ENCODE data around the gene OR10A4. TPM values are rescaled to one million over a fixed set of nuclear protein-coding genes. Genes with fewer than 3 reads are reported as not detected.
"Not testable (repeated sequence)": the region's sequence is repeated elsewhere in the genome, so short reads cannot be mapped to it uniquely, and the experiment has no call there.

The OR10A4 gene
- total and polyA plus RNA-seq, 2 donors (not counting 1 experiment from before 2014, with no cell fraction given): not detected

DNA sequence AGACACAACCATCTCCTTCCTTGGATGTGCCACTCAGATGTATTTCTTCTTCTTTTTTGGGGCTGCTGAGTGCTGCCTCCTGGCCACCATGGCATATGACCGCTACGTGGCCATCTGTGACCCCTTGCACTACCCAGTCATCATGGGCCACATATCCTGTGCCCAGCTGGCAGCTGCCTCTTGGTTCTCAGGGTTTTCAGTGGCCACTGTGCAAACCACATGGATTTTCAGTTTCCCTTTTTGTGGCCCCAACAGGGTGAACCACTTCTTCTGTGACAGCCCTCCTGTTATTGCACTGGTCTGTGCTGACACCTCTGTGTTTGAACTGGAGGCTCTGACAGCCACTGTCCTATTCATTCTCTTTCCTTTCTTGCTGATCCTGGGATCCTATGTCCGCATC is 489 bp downstream of the OR10A4 start:
- intact Hi-C loops (cut with micrococcal nuclease): no loop called here
- Histone ChIP-seq H4K20me1 (ENCODE audit: control insufficient read depth, insufficient read depth, low read length, poor library complexity, severe bottlenecking) (no peaks in the 10 kb centered on the region), H3K4me1 (ENCODE audit: control insufficient read depth in 2 of 2, insufficient read depth in 2 of 2, low read length in 2 of 2) (no peaks in the 10 kb centered on the region), H3K79me2 (ENCODE audit: control insufficient read depth, insufficient read depth, low read length) (no peaks in the 10 kb centered on the region), H3K27ac (ENCODE audit: low read length in 2 of 2) (no peak overlapping the region), H3K36me3 (replicated peaks in 1 of 2; ENCODE audit: control extremely low read depth in 1 of 2, control insufficient read depth in 1 of 2, extremely low read depth in 1 of 2, insufficient read depth in 2 of 2, low read length in 1 of 2) (no peaks in the 10 kb centered on the region), H3K9ac (ENCODE audit: low read length) (no peak overlapping the region), H2AFZ (ENCODE audit: insufficient read depth, low read depth, low read length, poor library complexity, severe bottlenecking) (no peak overlapping the region), H3K9me3 (ENCODE audit: control extremely low read depth in 1 of 3, control insufficient read depth in 2 of 3, insufficient read depth in 1 of 3, low read length in 2 of 3) (peaks cover 0 to 3% (median 0%) of the 10 kb centered on the region in 3 donors), H3K27me3 (replicated peaks in 1 of 4; ENCODE audit: control extremely low read depth in 1 of 4, control insufficient read depth in 3 of 4, insufficient read depth in 4 of 4, low read length in 3 of 4) (peaks cover 0 to 6% (median 0%) of the 10 kb centered on the region in 4 experiments), H3K4me3 (ENCODE audit: control extremely low read depth in 1 of 5, extremely low read depth in 1 of 5, insufficient read depth in 1 of 5, low read depth in 2 of 5, low read length in 4 of 5) (no peak overlapping the region), H3K4me2 (replicated peaks; ENCODE audit: low read depth, low read length, poor library complexity, severe bottlenecking) (no peak overlapping the region)
- no peaks in the 10 kb centered on the region for H3K9me3 Mint-ChIP-seq (ENCODE audit: insufficient read depth)
- no peak for TF ChIP-seq EZH2 (IDR thresholded peaks at IDR 0.05; ENCODE audit: borderline replicate concordance, insufficient read depth, low read depth, low read length, poor library complexity, severe bottlenecking)
- TF ChIP-seq, protein P1, sequence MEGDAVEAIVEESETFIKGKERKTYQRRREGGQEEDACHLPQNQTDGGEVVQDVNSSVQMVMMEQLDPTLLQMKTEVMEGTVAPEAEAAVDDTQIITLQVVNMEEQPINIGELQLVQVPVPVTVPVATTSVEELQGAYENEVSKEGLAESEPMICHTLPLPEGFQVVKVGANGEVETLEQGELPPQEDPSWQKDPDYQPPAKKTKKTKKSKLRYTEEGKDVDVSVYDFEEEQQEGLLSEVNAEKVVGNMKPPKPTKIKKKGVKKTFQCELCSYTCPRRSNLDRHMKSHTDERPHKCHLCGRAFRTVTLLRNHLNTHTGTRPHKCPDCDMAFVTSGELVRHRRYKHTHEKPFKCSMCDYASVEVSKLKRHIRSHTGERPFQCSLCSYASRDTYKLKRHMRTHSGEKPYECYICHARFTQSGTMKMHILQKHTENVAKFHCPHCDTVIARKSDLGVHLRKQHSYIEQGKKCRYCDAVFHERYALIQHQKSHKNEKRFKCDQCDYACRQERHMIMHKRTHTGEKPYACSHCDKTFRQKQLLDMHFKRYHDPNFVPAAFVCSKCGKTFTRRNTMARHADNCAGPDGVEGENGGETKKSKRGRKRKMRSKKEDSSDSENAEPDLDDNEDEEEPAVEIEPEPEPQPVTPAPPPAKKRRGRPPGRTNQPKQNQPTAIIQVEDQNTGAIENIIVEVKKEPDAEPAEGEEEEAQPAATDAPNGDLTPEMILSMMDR (IDR thresholded peaks at IDR 0.05): no peak
- ChIA-PET POLR2A (no interaction called here), CTCF (interaction anchor here (1.2 kb wide), 1 partner anchor 65 kb away, joined by 3 read pairs; no protein-coding TSS in a partner anchor)
- no peak for ATAC-seq (ENCODE audit: low read depth)
- no peak overlapping the region for H3K4me3 Mint-ChIP-seq
- H3K27me3 Mint-ChIP-seq: peaks cover 8% of the 10 kb centered on the region
- no peaks in the 10 kb centered on the region for H3K4me1 Mint-ChIP-seq
- DNase-seq: no peak
- H3K27ac Mint-ChIP-seq: no peak overlapping the region
- 89% methylated on average over 3 of the region's 3 CpGs for WGBS (ENCODE audit: insufficient coverage)

DNA sequence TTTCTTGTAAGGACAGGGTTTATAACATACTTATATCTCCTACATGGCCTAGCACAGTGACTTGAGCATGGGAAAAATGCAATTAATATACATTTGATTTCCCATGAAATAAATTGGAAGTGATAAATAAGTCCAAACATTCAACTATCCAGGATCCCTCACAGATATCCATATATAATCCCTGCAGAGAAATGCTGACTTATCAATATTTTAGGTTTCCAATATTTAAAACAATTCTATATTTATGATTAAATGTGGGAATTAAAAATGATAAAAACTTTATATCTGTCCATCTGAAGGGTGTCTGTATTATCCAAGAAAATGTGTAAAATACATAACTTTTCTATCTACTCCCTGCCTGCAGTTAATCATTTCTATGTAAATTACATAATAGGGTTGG is 6.3 kb downstream of the OR10A4 start:
- no peaks in the 10 kb centered on the region for H3K9me3 Mint-ChIP-seq (ENCODE audit: insufficient read depth)

DNA sequence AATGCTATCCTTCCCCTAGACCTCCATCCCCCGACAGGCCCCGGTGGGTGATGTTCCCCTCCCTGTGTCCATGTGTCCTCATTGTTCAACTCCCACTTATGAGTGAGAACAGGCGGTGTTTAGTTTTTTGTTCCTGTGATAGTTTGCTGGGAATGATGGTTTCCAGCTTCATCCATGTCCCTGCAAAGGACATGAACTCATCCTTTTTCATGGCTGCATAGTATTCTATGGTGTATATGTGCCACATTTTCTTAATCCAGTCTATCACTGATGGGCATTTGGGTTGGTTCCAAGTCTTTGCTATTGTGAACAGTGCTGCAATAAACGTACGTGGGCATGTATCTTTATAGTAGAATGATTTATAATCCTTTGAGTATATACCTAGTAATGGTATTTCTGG is 11.3 kb downstream of the OR10A4 start:
- H3K27me3 Mint-ChIP-seq: peaks cover 12% of the 10 kb centered on the region
- not testable (repeated sequence) for DNase-seq; H3K27ac ChIP-seq (ENCODE audit: low read length in 2 of 2)

More for the DNA sequence above, 6.3 kb downstream of the OR10A4 start:
- no peak overlapping the region for H3K27ac Mint-ChIP-seq
- Histone ChIP-seq H3K4me3 (ENCODE audit: control extremely low read depth in 1 of 5, extremely low read depth in 1 of 5, insufficient read depth in 1 of 5, low read depth in 2 of 5, low read length in 4 of 5) (no peak overlapping the region), H3K27me3 (replicated peaks in 1 of 4; ENCODE audit: control extremely low read depth in 1 of 4, control insufficient read depth in 3 of 4, insufficient read depth in 4 of 4, low read length in 3 of 4) (peaks cover 0 to 6% (median 0%) of the 10 kb centered on the region in 4 experiments), H3K36me3 (replicated peaks in 1 of 2; ENCODE audit: control extremely low read depth in 1 of 2, control insufficient read depth in 1 of 2, extremely low read depth in 1 of 2, insufficient read depth in 2 of 2, low read length in 1 of 2) (no peaks in the 10 kb centered on the region), H4K20me1 (ENCODE audit: control insufficient read depth, insufficient read depth, low read length, poor library complexity, severe bottlenecking) (no peaks in the 10 kb centered on the region), H3K9ac (ENCODE audit: low read length) (no peak overlapping the region), H3K4me2 (replicated peaks; ENCODE audit: low read depth, low read length, poor library complexity, severe bottlenecking) (no peak overlapping the region), H3K9me3 (ENCODE audit: control extremely low read depth in 1 of 3, control insufficient read depth in 2 of 3, insufficient read depth in 1 of 3, low read length in 2 of 3) (peaks cover 0 to 2% (median 0%) of the 10 kb centered on the region in 3 donors), H3K4me1 (ENCODE audit: control insufficient read depth in 2 of 2, insufficient read depth in 2 of 2, low read length in 2 of 2) (no peaks in the 10 kb centered on the region), H2AFZ (ENCODE audit: insufficient read depth, low read depth, low read length, poor library complexity, severe bottlenecking) (no peak overlapping the region), H3K27ac (ENCODE audit: low read length in 2 of 2) (no peak overlapping the region), H3K79me2 (ENCODE audit: control insufficient read depth, insufficient read depth, low read length) (no peaks in the 10 kb centered on the region)
- ChIA-PET POLR2A (no interaction called here), CTCF (no interaction called here)
- DNase-seq: no peak
- intact Hi-C loops (cut with micrococcal nuclease): no loop called here
- peaks cover 10% of the 10 kb centered on the region for H3K27me3 Mint-ChIP-seq
- H3K4me3 Mint-ChIP-seq: no peak overlapping the region
- no peak for ATAC-seq (ENCODE audit: low read depth)
- no peaks in the 10 kb centered on the region for H3K4me1 Mint-ChIP-seq
- TF ChIP-seq, protein P1 (IDR thresholded peaks at IDR 0.05): no peak
- TF ChIP-seq EZH2 (IDR thresholded peaks at IDR 0.05; ENCODE audit: borderline replicate concordance, insufficient read depth, low read depth, low read length, poor library complexity, severe bottlenecking): no peak

More for the DNA sequence above, 11.3 kb downstream of the OR10A4 start:
- H3K4me1 ChIP-seq (ENCODE audit: control insufficient read depth in 2 of 2, insufficient read depth in 2 of 2, low read length in 2 of 2); H3K4me1 Mint-ChIP-seq; H3K9me3 Mint-ChIP-seq (ENCODE audit: insufficient read depth); H3K4me3 ChIP-seq (ENCODE audit: control extremely low read depth in 1 of 5, extremely low read depth in 1 of 5, insufficient read depth in 1 of 5, low read depth in 2 of 5, low read length in 4 of 5); POLR2A ChIA-PET; intact Hi-C loops (cut with micrococcal nuclease); H3K27me3 ChIP-seq (replicated peaks in 1 of 4; ENCODE audit: control extremely low read depth in 1 of 4, control insufficient read depth in 3 of 4, insufficient read depth in 4 of 4, low read length in 3 of 4); H3K27ac Mint-ChIP-seq; CTCF ChIA-PET; H3K4me3 Mint-ChIP-seq; H3K9me3 ChIP-seq (ENCODE audit: control extremely low read depth in 1 of 3, control insufficient read depth in 2 of 3, insufficient read depth in 1 of 3, low read length in 2 of 3); H3K79me2 ChIP-seq (ENCODE audit: control insufficient read depth, insufficient read depth, low read length); H3K36me3 ChIP-seq (replicated peaks in 1 of 2; ENCODE audit: control extremely low read depth in 1 of 2, control insufficient read depth in 1 of 2, extremely low read depth in 1 of 2, insufficient read depth in 2 of 2, low read length in 1 of 2); H3K4me2 ChIP-seq (replicated peaks; ENCODE audit: low read depth, low read length, poor library complexity, severe bottlenecking); H4K20me1 ChIP-seq (ENCODE audit: control insufficient read depth, insufficient read depth, low read length, poor library complexity, severe bottlenecking); H3K9ac ChIP-seq (ENCODE audit: low read length); H2AFZ ChIP-seq (ENCODE audit: insufficient read depth, low read depth, low read length, poor library complexity, severe bottlenecking); ATAC-seq (ENCODE audit: low read depth): not testable (repeated sequence)
- WGBS (ENCODE audit: insufficient coverage): no CpG with 5 or more reads among the region's 5 CpGs
